Eye (tissue), 1 donor: Measurements from ENCODE around the gene RXFP1.

ENCODE experiments used
- DNase-seq: peaks from one replicate; pipeline ENCODE4 v3.0.0-alpha.2; 2015

Gene RXFP1

GRCh38 chr4:158543191-158543590, 21.5 kb downstream of the RXFP1 start:
- no peak for DNase-seq

GRCh38 chr4:158544141-158544540, 22.5 kb downstream of the RXFP1 start:
- DNase-seq, result no peak

- DNase-seq, result no peak
Observed at GRCh38 chr4:158553364-158553763, 31.7 kb downstream of the RXFP1 start.

GRCh38 chr4:158560284-158560683, 38.6 kb downstream of the RXFP1 start:
- DNase-seq, result peak; percentile 11

GRCh38 chr4:158566860-158567259, 45.2 kb downstream of the RXFP1 start:
- no peak for DNase-seq

- no peak for DNase-seq
Observed at GRCh38 chr4:158571736-158572135, 50.1 kb downstream of the RXFP1 start.

GRCh38 chr4:158572608-158573007, 50.9 kb downstream of the RXFP1 start:
- DNase-seq, result no peak

GRCh38 chr4:158578476-158578875, 56.8 kb downstream of the RXFP1 start:
- DNase-seq, result no peak

GRCh38 chr4:158580064-158580463, 58.4 kb downstream of the RXFP1 start:
- DNase-seq, result no peak

- DNase-seq, result no peak
Observed at GRCh38 chr4:158581161-158581560, 59.5 kb downstream of the RXFP1 start.

GRCh38 chr4:158586881-158587280, 65.2 kb downstream of the RXFP1 start:
- no peak for DNase-seq

GRCh38 chr4:158588285-158588684, 66.6 kb downstream of the RXFP1 start:
- no peak for DNase-seq

GRCh38 chr4:158588777-158589176, 67.1 kb downstream of the RXFP1 start:
- no peak for DNase-seq

- no peak for DNase-seq
Observed at GRCh38 chr4:158590306-158590705, 68.6 kb downstream of the RXFP1 start.

GRCh38 chr4:158590824-158591223, 69.1 kb downstream of the RXFP1 start:
- no peak for DNase-seq

GRCh38 chr4:158597879-158598596, 76.4 kb downstream of the RXFP1 start:
- DNase-seq, result no peak

GRCh38 chr4:158599150-158599549, 77.5 kb downstream of the RXFP1 start:
- DNase-seq, result no peak

GRCh38 chr4:158599765-158600498, 78.2 kb downstream of the RXFP1 start:
- DNase-seq, result no peak

GRCh38 chr4:158604369-158604768, 82.7 kb downstream of the RXFP1 start:
- no peak for DNase-seq

- DNase-seq, result no peak
Observed at GRCh38 chr4:158605393-158605792, 83.7 kb downstream of the RXFP1 start.

- no peak for DNase-seq
Observed at GRCh38 chr4:158606969-158607368, 85.3 kb downstream of the RXFP1 start.

- no peak for DNase-seq
Observed at GRCh38 chr4:158609116-158609515, 87.4 kb downstream of the RXFP1 start.

GRCh38 chr4:158610790-158611189, 89.1 kb downstream of the RXFP1 start:
- DNase-seq, result no peak

GRCh38 chr4:158613046-158613445, 91.4 kb downstream of the RXFP1 start:
- DNase-seq, result no peak

- no peak for DNase-seq
Observed at GRCh38 chr4:158617956-158618355, 96.3 kb downstream of the RXFP1 start.
